Kidney (tissue), 14 donors: ENCODE data around the gene STK38. TPM values are rescaled to one million over a fixed set of nuclear protein-coding genes. Genes with fewer than 3 reads are reported as not detected.

ENCODE experiments used
- DNase-seq, 5 donors: peaks; one replicate each; pipeline ENCODE4 v3.0.0-alpha.2; 2013 to 2020
- FAIRE-seq: peaks from 2 replicates; lab custom pipeline; 2012; peaks lifted over from hg19 to GRCh38; lab: Jason Lieb, UNC
- H3K27ac ChIP-seq, 2 donors: one replicate each; pipeline ENCODE4 v1.7.0; 2013; ENCODE audit warnings: low read depth in 2 of 2, low read length in 2 of 2, inconsistent platforms in 1 of 2
- H3K27me3 ChIP-seq: one replicate; pipeline ENCODE4 v1.7.1; 2013; ENCODE audit warnings: low read length, inconsistent platforms; ENCODE audit not compliant: control insufficient read depth, insufficient read depth
- H3K36me3 ChIP-seq, 3 donors: one replicate each; pipeline versions ENCODE4 v1.7.0 to v1.7.1; 2013; ENCODE audit warnings: low read length in 3 of 3, control low read depth in 1 of 3, inconsistent platforms in 1 of 3; ENCODE audit not compliant: insufficient read depth in 3 of 3, control insufficient read depth in 2 of 3
- H3K4me1 ChIP-seq, 3 donors: one replicate each; pipeline versions ENCODE4 v1.7.0 to v1.7.1; 2013; ENCODE audit warnings: low read length in 3 of 3, inconsistent platforms in 1 of 3, low read depth in 1 of 3; ENCODE audit not compliant: control insufficient read depth in 2 of 3, insufficient read depth in 2 of 3
- H3K4me3 ChIP-seq, 3 donors: one replicate each; pipeline versions ENCODE4 v1.7.0 to v1.8.1; 2013; ENCODE audit warnings: low read length in 3 of 3, control low read depth in 1 of 3, inconsistent platforms in 1 of 3
- H3K9ac ChIP-seq, 3 donors: one replicate each; pipeline versions ENCODE4 v1.7.0 to v1.7.1; 2013; ENCODE audit warnings: low read length in 3 of 3, control low read depth in 1 of 3, inconsistent platforms in 1 of 3
- H3K9me3 ChIP-seq, 3 donors: one replicate each; pipeline versions ENCODE4 v1.7.0 to v1.7.1; 2013; ENCODE audit warnings: low read length in 3 of 3, control low read depth in 1 of 3, inconsistent platforms in 1 of 3; ENCODE audit not compliant: control insufficient read depth in 2 of 3, insufficient read depth in 1 of 3
- intact Hi-C: fragments of 100-400 bp; cut with DNase I; formaldehyde crosslinking; loops from one replicate; pipeline ENCODE4 v1.11.1; 2022
- polyA plus RNA-seq: library from polyadenylated mRNA; stranded (reverse); fragments of 350-450 nt; fragmentation: Illumina TruSeq; extraction: RNeasy Lipid Tissue Mini Kit (QIAGEN cat#74804); gene quantifications from one replicate; pipeline ENCODE4 v1.2.3, GENCODE V29; 2014; ENCODE audit warnings: low read depth, low replicate concordance; ENCODE audit not compliant: insufficient read depth
- total RNA-seq: library from RNA; stranded (reverse); fragmentation: NEBNext Ultra II Directional; extraction: Animal tissue kit (Norgen Biotek cat#: 25700); gene quantifications from one replicate; pipeline ENCODE4 v1.2.1, GENCODE V29; 2021
- TF ChIP-seq, protein P1 (sequence below): IDR thresholded peaks from 3 replicates; pipeline ENCODE4 v1.5.1; 2012; ENCODE audit warnings: mild to moderate bottlenecking, moderate library complexity, borderline replicate concordance; ENCODE audit not compliant: insufficient read depth; ENCODE audit errors: extremely low read depth
- donor health status: control.
- donor health status: control.
- donor health status: control.
- donor health status: control.
- donor health status: control.
- donor health status: DM: yes; HTN: yes; CAD: no.
- donor health status: Normal renal cell carcinoma (clear cell type).

Gene STK38
- total and polyA plus RNA-seq, 2 donors from 2014 or later, result 21.3 to 30.4 TPM

DNA sequence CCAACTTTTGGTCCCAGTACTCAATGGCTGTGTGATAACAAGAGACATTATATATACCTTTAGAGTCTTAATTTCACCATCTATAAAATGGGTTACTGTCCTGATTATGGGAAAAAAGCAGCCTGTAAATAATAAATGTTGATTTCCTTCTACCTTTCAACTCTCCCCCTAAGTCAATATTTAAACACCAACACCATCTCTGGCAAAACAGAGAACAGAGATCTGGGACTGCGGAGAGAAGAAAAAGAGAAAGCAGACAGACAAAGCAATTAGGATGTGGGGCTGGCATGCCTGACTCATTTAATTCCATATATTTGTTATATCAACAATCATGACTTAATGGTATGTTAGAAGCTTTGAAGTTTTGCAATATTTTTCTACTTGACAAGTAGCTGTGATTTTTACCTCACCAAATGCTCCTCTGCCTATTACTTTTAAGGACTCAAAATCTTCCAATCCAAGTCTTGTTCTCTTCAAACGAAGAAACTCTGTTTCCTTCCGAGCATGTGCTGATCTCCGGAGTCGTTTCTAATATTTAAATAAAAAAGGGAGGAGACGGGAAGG is 23.3 kb downstream of the STK38 start:
- peaks cover 0 to 25% (median 16%) of the 10 kb centered on the region in 3 donors for H3K36me3 ChIP-seq
- no peak for FAIRE-seq
- no peak for DNase-seq
- TF ChIP-seq, protein P1, sequence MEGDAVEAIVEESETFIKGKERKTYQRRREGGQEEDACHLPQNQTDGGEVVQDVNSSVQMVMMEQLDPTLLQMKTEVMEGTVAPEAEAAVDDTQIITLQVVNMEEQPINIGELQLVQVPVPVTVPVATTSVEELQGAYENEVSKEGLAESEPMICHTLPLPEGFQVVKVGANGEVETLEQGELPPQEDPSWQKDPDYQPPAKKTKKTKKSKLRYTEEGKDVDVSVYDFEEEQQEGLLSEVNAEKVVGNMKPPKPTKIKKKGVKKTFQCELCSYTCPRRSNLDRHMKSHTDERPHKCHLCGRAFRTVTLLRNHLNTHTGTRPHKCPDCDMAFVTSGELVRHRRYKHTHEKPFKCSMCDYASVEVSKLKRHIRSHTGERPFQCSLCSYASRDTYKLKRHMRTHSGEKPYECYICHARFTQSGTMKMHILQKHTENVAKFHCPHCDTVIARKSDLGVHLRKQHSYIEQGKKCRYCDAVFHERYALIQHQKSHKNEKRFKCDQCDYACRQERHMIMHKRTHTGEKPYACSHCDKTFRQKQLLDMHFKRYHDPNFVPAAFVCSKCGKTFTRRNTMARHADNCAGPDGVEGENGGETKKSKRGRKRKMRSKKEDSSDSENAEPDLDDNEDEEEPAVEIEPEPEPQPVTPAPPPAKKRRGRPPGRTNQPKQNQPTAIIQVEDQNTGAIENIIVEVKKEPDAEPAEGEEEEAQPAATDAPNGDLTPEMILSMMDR, result no peak
- intact Hi-C loops, result no loop called here
- H3K9me3 ChIP-seq, result no peaks in the 10 kb centered on the region
- no peak overlapping the region for H3K4me3 ChIP-seq
- peaks cover 0 to 5% (median 2%) of the 10 kb centered on the region in 3 donors for H3K4me1 ChIP-seq
- peak overlapping the region in 1 of 2 donors; percentile 66 for H3K27ac ChIP-seq
- no peak overlapping the region for H3K9ac ChIP-seq
- H3K27me3 ChIP-seq, result no peaks in the 10 kb centered on the region

DNA sequence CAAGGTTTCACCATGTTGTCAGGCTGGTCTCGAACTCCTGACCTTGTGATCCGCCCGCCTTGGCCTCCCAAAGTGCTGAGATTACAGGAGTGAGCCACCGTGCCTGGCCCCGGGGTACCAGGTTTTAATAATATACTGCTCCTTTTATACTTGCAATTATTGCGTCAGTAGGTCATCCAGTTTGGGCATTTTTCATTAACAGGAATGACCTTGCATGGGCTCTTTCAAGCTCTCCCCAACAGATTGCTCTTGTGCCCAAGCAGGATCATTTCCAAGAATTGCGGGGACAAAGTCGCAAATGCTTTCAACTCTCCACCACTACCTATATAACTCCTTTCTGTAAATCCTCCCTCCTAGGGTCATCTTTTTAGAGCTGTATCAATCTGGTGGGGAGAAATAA is 23.8 kb downstream of the STK38 start:
- Histone ChIP-seq H3K4me3 (no peak overlapping the region), H3K27me3 (no peaks in the 10 kb centered on the region), H3K9ac (no peak overlapping the region), H3K36me3 (peaks cover 0 to 25% (median 16%) of the 10 kb centered on the region in 3 donors), H3K9me3 (no peaks in the 10 kb centered on the region), H3K27ac (peak overlapping the region in 1 of 2 donors; percentile 66), H3K4me1 (peaks cover 0 to 5% (median 2%) of the 10 kb centered on the region in 3 donors)
- intact Hi-C loops, result no loop called here
- no peak for FAIRE-seq
- TF ChIP-seq, protein P1, result no peak
- DNase-seq, result no peak

DNA sequence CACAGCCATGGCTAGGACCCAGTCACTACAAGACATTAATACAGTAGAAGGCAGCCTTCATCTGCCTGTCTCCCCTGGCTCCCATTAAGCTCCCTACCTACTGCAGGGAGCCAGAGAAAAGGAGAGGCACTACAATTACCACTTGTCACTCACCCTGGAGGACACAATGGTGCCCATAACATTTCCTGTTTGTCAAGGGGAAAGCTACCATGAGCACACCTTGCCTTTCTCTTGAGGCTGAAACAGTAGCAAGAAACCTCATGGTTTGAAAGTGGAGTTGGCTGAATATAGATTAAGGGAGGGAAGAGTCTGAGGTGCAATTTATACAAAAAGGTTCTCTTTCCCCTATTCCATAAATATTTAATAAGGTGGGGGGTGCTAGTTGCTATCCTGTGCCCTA is 27.9 kb downstream of the STK38 start:
- peaks cover 0 to 24% (median 13%) of the 10 kb centered on the region in 3 donors for H3K36me3 ChIP-seq

More for the DNA sequence above, 27.9 kb downstream of the STK38 start:
- TF ChIP-seq, protein P1, result no peak
- peaks cover 0 to 24% (median 0%) of the 10 kb centered on the region in 3 donors for H3K4me1 ChIP-seq
- no peak overlapping the region for H3K9ac ChIP-seq
- H3K9me3 ChIP-seq, result no peaks in the 10 kb centered on the region
- no peak overlapping the region for H3K4me3 ChIP-seq
- H3K27me3 ChIP-seq, result no peaks in the 10 kb centered on the region
- H3K27ac ChIP-seq, result no peak overlapping the region
- DNase-seq (no peak), FAIRE-seq (no peak)
- intact Hi-C loops, result no loop called here
